Upper lobe of left lung (tissue), 6 donors: ENCODE data around the gene MUC5B. TPM values are rescaled to one million over a fixed set of nuclear protein-coding genes. Genes with fewer than 3 reads are reported as not detected.

ENCODE experiments used
- ATAC-seq, 2 donors: fragments of 200-7000 bp; cut with Tn5 transposase; one replicate each; pipeline ENCODE4 v1.9.1; 2022; ENCODE audit warnings: mild to moderate bottlenecking in 2 of 2, moderate library complexity in 2 of 2; ENCODE audit not compliant: low FRiP score in 2 of 2
- DNase-seq, 2 donors: peaks; one replicate each; pipeline ENCODE4 v3.0.0-alpha.2; 2019 to 2020
- H3K27ac ChIP-seq, 4 donors: fragments of 200-600 bp; sonication (generic); one replicate each; pipeline ENCODE4 v1.5.1; 2016 to 2019
- H3K27me3 ChIP-seq, 4 donors: fragments of 200-600 bp; sonication (generic); one replicate each; pipeline ENCODE4 v1.5.1; 2017 to 2019
- H3K36me3 ChIP-seq, 4 donors: fragments of 200-600 bp; sonication (generic); one replicate each; pipeline ENCODE4 v1.5.1; 2016 to 2019
- H3K4me1 ChIP-seq, 4 donors: fragments of 200-600 bp; sonication (generic); one replicate each; pipeline ENCODE4 v1.5.1; 2018 to 2019
- H3K4me3 ChIP-seq, 4 donors: fragments of 200-600 bp; sonication (generic); one replicate each; pipeline ENCODE4 v1.5.1; 2017 to 2019; ENCODE audit warnings: mild to moderate bottlenecking in 2 of 4, moderate library complexity in 1 of 4
- H3K9me3 ChIP-seq, 4 donors: fragments of 200-600 bp; sonication (generic); one replicate each; pipeline ENCODE4 v1.5.1; 2018 to 2019
- CTCF ChIP-seq, 6 experiments: fragments of 450-650 bp in 4 of 6; fragments of 200-600 bp in 2 of 6; sonication (generic) in 2 of 6; IDR thresholded peaks; one replicate each; pipeline ENCODE4 v1.5.1; 2016 to 2019; ENCODE audit warnings: antibody characterized with exemption in 6 of 6
- EP300 ChIP-seq, 4 donors: sonication (generic); formaldehyde crosslinking; IDR thresholded peaks; one replicate each; pipeline ENCODE4 v1.5.1; 2017; ENCODE audit warnings: antibody characterized with exemption in 4 of 4, control low read depth in 2 of 4
- POLR2A ChIP-seq, 4 donors: fragments of 450-650 bp; IDR thresholded peaks; one replicate each; pipeline ENCODE4 v1.5.1; 2016 to 2017; ENCODE audit warnings: antibody characterized with exemption in 4 of 4, mild to moderate bottlenecking in 2 of 4
- POLR2AphosphoS5 ChIP-seq, 2 donors: sonication (generic); formaldehyde crosslinking; IDR thresholded peaks; one replicate each; pipeline ENCODE4 v1.5.1; 2017; ENCODE audit warnings: antibody characterized with exemption in 2 of 2
- WGBS, 2 donors: methylation state at CpG; one replicate each; pipeline ENCODE4 v1.1.5; 2017 to 2018; 5-methylcytosine and 5-hydroxymethylcytosine counted together
- total RNA-seq, 6 donors: library from RNA; depleted of rRNA in 4 of 6; stranded (reverse); fragments of >200 nt in 4 of 6; gene quantifications; one replicate each; pipeline versions ENCODE4 v1.1.0 to v1.2.1, GENCODE V29; 2016 to 2021
- donor health status: DM: no; HTN: no; CAD: no; lungs with moderate emphysema.
- donor health status: DM: no; HTN: yes; CAD: no; lungs with severe emphysema.

MUC5B gene
- total RNA-seq, 6 donors from 2014 or later, result 3.2 to 54.5 (median 16.2) TPM

GRCh38 chr11:1228101-1228821, 5.4 kb downstream of the MUC5B start:
- DNase-seq, result peak in 1 of 2 donors; percentile 85
- H3K27ac ChIP-seq, result no peak overlapping the region
- no peak for TF ChIP-seq EP300 (IDR thresholded peaks at IDR 0.05)
- TF ChIP-seq POLR2AphosphoS5 (IDR thresholded peaks at IDR 0.05), result no peak
- no peak for TF ChIP-seq POLR2A (IDR thresholded peaks at IDR 0.05)
- TF ChIP-seq CTCF (IDR thresholded peaks at IDR 0.05), result no peak
- no peak overlapping the region for H3K4me3 ChIP-seq
- H3K36me3 ChIP-seq, result no peaks in the 10 kb centered on the region
- peaks cover 0 to 6% (median 0%) of the 10 kb centered on the region in 4 donors for H3K27me3 ChIP-seq
- no peak for ATAC-seq
- 73 to 82% methylated on average over 7 to 28 of the region's 31 CpGs for WGBS, 2 donors
- no peaks in the 10 kb centered on the region for H3K4me1 ChIP-seq
- H3K9me3 ChIP-seq, result no peaks in the 10 kb centered on the region

GRCh38 chr11:1228921-1229451, 6.1 kb downstream of the MUC5B start:
- H3K9me3 ChIP-seq, result no peaks in the 10 kb centered on the region
- no peak overlapping the region for H3K27ac ChIP-seq
- DNase-seq, result peak in 1 of 2 donors; percentile 69
- no peak for ATAC-seq
- H3K4me1 ChIP-seq, result no peaks in the 10 kb centered on the region
- TF ChIP-seq POLR2A (IDR thresholded peaks at IDR 0.05) (no peak), EP300 (IDR thresholded peaks at IDR 0.05) (no peak), CTCF (IDR thresholded peaks at IDR 0.05) (no peak), POLR2AphosphoS5 (IDR thresholded peaks at IDR 0.05) (no peak)
- 74 to 75% methylated on average over 6 to 17 of the region's 18 CpGs for WGBS, 2 donors
- H3K36me3 ChIP-seq, result no peaks in the 10 kb centered on the region
- no peak overlapping the region for H3K4me3 ChIP-seq
- H3K27me3 ChIP-seq, result no peaks in the 10 kb centered on the region

- no peak for ATAC-seq
- TF ChIP-seq CTCF (IDR thresholded peaks at IDR 0.05) (no peak), POLR2AphosphoS5 (IDR thresholded peaks at IDR 0.05) (no peak), POLR2A (IDR thresholded peaks at IDR 0.05) (no peak), EP300 (IDR thresholded peaks at IDR 0.05) (no peak)
- no peaks in the 10 kb centered on the region for H3K9me3 ChIP-seq
- H3K27me3 ChIP-seq, result no peaks in the 10 kb centered on the region
- peak in 1 of 2 donors; percentile 80 for DNase-seq
- WGBS, 2 donors, result 87 to 88% methylated on average over 18 to 27 of the region's 27 CpGs
- no peak overlapping the region for H3K27ac ChIP-seq
- no peaks in the 10 kb centered on the region for H3K36me3 ChIP-seq
- no peaks in the 10 kb centered on the region for H3K4me1 ChIP-seq
- H3K4me3 ChIP-seq, result no peak overlapping the region
Measured at GRCh38 chr11:1229471-1230120, 6.7 kb downstream of the MUC5B start.

GRCh38 chr11:1230121-1230455, 7.2 kb downstream of the MUC5B start:
- TF ChIP-seq POLR2A (IDR thresholded peaks at IDR 0.05) (no peak), POLR2AphosphoS5 (IDR thresholded peaks at IDR 0.05) (no peak), EP300 (IDR thresholded peaks at IDR 0.05) (no peak), CTCF (IDR thresholded peaks at IDR 0.05) (no peak)
- ATAC-seq, result no peak
- Histone ChIP-seq H3K4me3 (no peak overlapping the region), H3K36me3 (no peaks in the 10 kb centered on the region), H3K9me3 (no peaks in the 10 kb centered on the region), H3K4me1 (no peaks in the 10 kb centered on the region), H3K27me3 (no peaks in the 10 kb centered on the region), H3K27ac (no peak overlapping the region)
- no peak for DNase-seq
- 85% methylated on average over 5 of the region's 5 CpGs; no CpG with 5 or more reads in 1 of the 2 donors for WGBS, 2 donors
